Measurements from ENCODE around the gene NEDD4L. TPM values are rescaled to one million over a fixed set of nuclear protein-coding genes. Genes with fewer than 3 reads are reported as not detected.
A peak's percentile ranks its signal among the peaks of the same experiment; 100 is the strongest.

NEDD4L gene
- total and polyA plus RNA-seq, 8 donors = 88.0 to 159 (median 95.2) TPM

GRCh38 chr18:58225101-58225500 is 181.1 kb downstream of the NEDD4L start:
- no peak for DNase-seq
- intact Hi-C loops (cut with DNase I) = no loop called here
- H3K9me3 ChIP-seq = no peaks in the 10 kb centered on the region
- H3K4me1 ChIP-seq = peaks cover 6 to 39% of the 10 kb centered on the region in 2 donors
- no peak for TF ChIP-seq CTCF (IDR thresholded peaks at IDR 0.05)
- no peaks in the 10 kb centered on the region for H3K36me3 ChIP-seq
- no peaks in the 10 kb centered on the region for H3K27me3 ChIP-seq
- peak overlapping the region; percentile 79 to 86 for H3K27ac ChIP-seq
- H3K4me3 ChIP-seq = no peak overlapping the region
- no peak for ATAC-seq

GRCh38 chr18:58226429-58226828 is 182.4 kb downstream of the NEDD4L start:
- H3K4me3 ChIP-seq = no peak overlapping the region
- ATAC-seq (no peak), DNase-seq (no peak)
- no peaks in the 10 kb centered on the region for H3K27me3 ChIP-seq
- H3K27ac ChIP-seq = no peak overlapping the region
- intact Hi-C loops (cut with DNase I) = no loop called here
- H3K9me3 ChIP-seq = no peaks in the 10 kb centered on the region
- peaks cover 6 to 44% of the 10 kb centered on the region in 2 donors for H3K4me1 ChIP-seq
- no peak for TF ChIP-seq CTCF (IDR thresholded peaks at IDR 0.05)
- H3K36me3 ChIP-seq = no peaks in the 10 kb centered on the region

GRCh38 chr18:58227361-58227930 is 183.4 kb downstream of the NEDD4L start:
- no peak overlapping the region for H3K27ac ChIP-seq
- intact Hi-C loops (cut with DNase I) = no loop called here
- no peaks in the 10 kb centered on the region for H3K36me3 ChIP-seq
- peaks cover 6 to 45% of the 10 kb centered on the region in 2 donors for H3K4me1 ChIP-seq
- no peak for TF ChIP-seq CTCF (IDR thresholded peaks at IDR 0.05)
- H3K27me3 ChIP-seq = no peaks in the 10 kb centered on the region
- H3K4me3 ChIP-seq = no peak overlapping the region
- no peak for ATAC-seq
- DNase-seq = no peak
- H3K9me3 ChIP-seq = no peaks in the 10 kb centered on the region

- Histone ChIP-seq H3K4me1 (peaks cover 6 to 42% of the 10 kb centered on the region in 2 donors), H3K4me3 (no peak overlapping the region), H3K9me3 (no peaks in the 10 kb centered on the region), H3K36me3 (no peaks in the 10 kb centered on the region), H3K27ac (peak overlapping the region in 1 of 2 donors; percentile 8), H3K27me3 (no peaks in the 10 kb centered on the region)
- ATAC-seq (peak; percentile 2), DNase-seq (no peak)
- no peak for TF ChIP-seq CTCF (IDR thresholded peaks at IDR 0.05)
- intact Hi-C loops (cut with DNase I) = no loop called here
Observed at GRCh38 chr18:58228176-58228575, 184.2 kb downstream of the NEDD4L start.

GRCh38 chr18:58228762-58229161 is 184.7 kb downstream of the NEDD4L start:
- intact Hi-C loops (cut with DNase I) = no loop called here
- ATAC-seq (no peak), DNase-seq (no peak)
- Histone ChIP-seq H3K9me3 (no peaks in the 10 kb centered on the region), H3K4me1 (peaks cover 6 to 37% of the 10 kb centered on the region in 2 donors), H3K27ac (no peak overlapping the region), H3K27me3 (no peaks in the 10 kb centered on the region), H3K36me3 (no peaks in the 10 kb centered on the region), H3K4me3 (no peak overlapping the region)
- TF ChIP-seq CTCF (IDR thresholded peaks at IDR 0.05) = no peak

Data from left lung (tissue), 10 donors.